LoVo (cell line): ENCODE results near the gene LGALSL.
"Not testable (repeated sequence)": the region's sequence is repeated elsewhere in the genome, so short reads cannot be mapped to it uniquely, and the experiment has no call there.

Experiments
- DNase-seq: peaks from one replicate; pipeline ENCODE4 v3.0.0-alpha.2; 2016; ENCODE audit warnings: low spot score

The LGALSL gene

GRCh38 chr2:64442801-64443429 is 11.0 kb upstream of the LGALSL start:
- no peak for DNase-seq

DNA sequence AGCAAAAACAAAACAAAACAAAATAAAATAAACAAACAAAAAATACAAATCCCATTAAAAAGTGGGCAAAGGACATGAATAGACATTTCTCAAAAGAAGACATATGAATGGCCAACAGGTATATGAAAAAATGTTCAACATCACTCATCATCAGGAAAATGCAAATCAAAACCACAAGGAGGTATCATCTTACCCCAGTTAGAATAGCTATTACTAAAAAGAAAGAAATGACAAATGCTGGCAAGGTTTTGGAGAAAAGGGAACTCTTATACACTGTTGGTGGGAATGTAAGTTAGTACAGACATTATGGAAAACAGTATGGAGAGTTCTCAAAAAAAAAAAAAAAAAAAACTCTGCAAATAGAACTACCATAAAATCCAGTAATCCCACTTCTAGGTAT is 8.0 kb upstream of the LGALSL start:
- not testable (repeated sequence) for DNase-seq

DNA sequence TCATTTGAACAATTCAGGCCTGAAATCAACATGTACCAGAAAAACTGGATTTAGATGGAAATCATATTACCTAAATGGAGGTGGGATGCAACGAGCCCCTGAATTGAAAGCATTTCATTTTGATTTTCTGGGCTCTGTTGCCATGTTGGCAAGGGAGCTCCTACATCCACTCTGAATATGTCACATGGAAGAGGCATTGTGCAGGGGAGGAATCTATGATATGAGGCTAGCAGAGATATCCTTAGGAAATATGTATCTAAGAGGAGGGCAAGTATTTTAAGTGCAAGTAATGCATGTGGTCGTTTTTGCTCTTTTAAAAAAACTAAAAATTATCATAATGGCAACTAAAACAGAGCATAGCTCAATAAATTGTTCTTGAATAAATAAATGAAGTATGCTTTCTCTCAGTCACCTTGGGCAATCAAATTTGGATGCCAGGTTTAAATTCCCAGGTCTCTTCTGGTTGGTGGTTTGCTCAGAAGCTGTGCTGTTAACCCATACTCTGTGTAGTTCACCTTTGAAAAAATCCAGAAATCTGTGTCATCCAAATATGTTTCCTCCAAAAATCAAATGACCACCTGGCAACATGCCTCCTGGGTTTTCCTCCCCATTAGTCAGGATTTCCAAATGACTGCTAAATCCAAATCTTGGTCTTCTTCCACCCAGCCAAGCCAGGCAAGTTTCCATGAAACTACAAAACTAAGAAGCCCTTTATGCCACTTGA is 6.5 kb upstream of the LGALSL start:
- DNase-seq = no peak

DNA sequence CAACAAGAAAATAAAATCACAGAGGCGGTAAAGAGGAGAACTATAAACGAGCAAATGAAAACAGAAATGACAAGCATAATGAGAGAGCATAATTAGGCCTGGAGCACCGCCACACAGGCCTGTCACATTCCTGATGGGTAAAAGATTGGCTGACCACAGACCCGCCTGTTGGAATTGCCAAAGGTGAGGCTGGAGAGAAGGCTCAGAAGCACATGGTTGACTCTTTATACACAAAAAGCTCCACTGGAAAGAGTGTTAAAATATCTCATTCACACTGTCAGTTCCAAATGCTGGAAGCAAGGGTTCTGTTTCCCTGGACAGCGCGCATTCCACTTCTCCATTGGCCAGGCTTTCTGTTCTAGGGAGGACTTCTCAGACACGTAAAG is 5.9 kb upstream of the LGALSL start:
- DNase-seq = no peak

- DNase-seq = no peak
Observed at GRCh38 chr2:64451051-64451450, 2.9 kb upstream of the LGALSL start.

DNA sequence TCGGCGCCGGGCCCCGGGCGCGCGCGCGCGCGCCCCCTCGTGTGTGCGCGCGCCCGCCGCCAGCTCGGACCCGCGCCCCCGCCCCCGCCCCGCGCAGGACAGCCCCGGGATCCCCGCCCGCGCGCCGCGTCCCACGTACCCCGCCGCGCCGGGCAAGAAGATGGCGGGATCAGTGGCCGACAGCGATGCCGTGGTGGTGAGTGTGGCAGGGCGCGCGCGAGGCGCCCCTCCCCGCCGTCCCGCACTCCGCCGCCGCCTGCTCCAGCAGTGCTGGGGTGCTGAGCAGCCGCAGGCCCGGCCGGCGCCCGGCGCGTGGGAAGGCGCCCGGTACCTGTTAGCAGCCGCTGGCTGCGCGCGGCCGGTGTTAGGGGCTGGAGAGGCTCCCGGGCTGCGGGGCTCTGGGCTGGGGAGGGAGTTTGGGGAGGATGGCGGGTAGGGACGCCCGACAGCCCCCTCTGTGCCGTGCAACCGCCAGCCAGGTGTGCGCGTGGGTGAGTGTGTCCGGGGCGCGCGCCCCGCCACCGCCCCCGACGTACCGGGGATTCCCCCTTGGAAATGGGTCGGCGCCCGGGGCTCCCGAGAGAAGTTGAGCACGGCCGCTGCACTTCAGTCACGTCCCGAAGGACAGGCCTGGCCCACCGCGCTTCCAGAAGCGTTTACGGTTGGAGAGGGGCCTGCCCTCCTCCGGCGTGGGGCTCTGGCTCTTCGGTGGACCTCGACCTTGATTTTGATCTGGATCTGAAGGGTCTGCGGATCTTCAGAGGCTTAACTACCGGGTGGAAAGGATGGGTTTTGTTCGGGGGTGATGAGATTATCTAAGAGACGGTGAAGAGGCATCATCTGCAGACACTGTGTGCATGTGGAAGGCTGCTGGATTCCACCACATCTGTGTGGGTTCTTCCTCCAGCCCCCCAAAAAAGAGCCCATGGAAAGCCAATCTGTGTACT is 697 bp downstream of the LGALSL start:
- peak; percentile 63 for DNase-seq

DNA sequence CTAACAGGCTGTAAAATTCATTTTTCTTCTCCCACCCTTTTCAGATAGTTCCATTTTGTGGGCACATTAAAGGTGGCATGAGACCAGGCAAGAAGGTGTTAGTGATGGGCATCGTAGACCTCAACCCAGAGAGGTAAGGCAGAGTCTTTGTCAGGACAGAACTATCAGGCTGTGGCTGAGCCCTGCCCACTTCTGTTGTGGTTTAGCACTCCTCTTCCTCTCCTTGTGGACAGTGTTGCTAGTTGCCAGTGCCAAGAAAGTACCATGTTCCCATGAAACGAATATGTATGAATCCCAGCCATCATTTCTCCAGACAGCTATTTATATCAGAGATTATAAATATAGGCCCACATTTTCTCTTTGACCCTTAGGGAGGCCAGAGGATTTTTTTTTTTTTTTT is 1.6 kb downstream of the LGALSL start:
- DNase-seq = peak; percentile 17

- no peak for DNase-seq
Observed at GRCh38 chr2:64456293-64456692, 2.3 kb downstream of the LGALSL start.

DNA sequence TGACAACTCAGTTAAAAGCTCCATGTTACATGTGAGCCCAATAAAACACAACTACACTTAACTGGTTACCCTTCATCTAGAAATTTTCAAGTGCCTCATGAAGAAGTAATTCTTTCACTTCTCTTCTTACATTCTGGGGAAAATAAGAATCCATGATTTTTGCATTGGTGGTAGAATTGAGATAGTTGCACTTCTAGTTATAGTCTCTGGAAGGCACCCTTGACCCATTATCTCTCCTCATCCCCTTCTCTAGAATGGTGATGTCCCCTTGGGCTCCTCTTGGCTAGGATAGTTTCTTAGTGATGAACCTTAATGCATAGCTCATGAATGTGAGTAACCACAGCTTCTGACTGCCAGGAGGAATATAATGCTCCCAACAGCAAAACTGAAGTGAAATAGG is 3.6 kb downstream of the LGALSL start:
- DNase-seq = no peak

DNA sequence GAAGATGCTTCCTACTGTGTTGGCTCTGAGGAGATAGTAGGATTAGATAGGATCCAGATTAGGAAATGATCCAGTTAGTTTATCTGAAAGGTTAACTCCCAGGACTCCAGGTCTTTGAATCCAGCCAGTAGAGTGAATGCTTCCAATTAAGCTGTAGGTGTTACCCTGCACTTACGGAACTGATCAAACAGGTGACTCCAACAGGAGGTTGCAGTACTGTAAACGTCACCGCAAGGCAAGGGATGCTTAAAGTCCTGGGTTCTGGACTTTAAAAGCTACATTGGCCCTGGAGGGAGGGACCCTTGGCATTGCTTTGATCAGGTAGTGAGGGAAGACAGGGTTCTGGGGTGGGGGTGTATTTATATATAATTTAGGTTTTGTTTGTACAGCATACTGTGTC is 5.6 kb downstream of the LGALSL start:
- no peak for DNase-seq

- no peak for DNase-seq
Observed at GRCh38 chr2:64460330-64460729, 6.4 kb downstream of the LGALSL start.

DNA sequence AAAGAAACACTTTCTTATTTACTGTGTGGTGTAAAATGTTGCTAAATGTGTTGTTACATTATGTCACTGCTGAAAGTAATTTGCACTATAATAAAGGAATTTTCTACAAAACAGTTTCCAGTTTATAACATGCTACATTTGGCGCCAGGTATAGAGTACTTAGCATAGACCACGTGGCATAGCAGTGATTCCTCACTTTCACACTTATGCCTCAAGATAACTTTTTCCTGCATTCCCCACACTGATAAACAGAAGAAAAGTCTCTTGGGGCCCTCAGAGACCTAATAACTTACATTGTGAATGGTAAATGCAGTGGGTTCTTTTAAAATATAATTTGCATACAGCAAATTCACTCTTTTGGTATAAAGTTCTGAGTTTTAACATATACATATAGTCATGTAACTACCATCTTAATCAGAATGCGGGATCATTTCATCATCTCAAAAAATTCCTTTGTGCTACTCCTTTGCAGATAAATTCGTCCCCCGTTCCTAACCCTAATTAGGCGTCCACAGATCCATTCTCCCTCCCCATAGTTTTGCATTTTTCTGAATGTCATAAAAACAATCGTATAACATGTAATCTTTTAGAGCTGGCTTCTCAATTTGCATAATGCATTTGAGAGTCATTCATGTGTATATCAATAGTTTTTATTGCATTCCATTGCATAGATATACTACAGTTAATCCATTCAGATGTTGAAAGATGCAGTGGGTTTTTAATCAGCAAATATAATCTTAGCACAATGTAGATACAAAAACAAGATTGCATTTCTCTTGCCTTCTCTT is 7.5 kb downstream of the LGALSL start:
- no peak for DNase-seq

DNA sequence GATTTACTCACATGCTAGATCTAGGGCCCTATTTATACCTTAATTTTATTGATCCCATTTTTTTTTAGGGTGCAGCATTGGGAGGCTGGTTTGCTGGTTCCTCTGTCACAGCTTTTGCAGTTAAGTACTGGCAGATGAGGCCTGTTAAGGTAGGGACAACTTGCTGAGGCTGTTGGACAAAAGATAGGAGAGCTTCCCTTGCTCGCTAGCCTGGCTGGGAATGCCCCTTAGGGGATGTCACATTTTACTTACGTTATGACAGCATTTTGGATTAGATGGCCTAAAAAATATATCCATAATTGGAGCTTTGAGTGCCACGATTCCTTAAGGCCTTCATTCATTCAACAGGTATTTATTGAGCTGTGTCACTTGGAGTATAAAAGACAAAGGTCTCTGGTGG is 8.2 kb downstream of the LGALSL start:
- no peak for DNase-seq

GRCh38 chr2:64462940-64463700 is 9.2 kb downstream of the LGALSL start:
- no peak for DNase-seq

GRCh38 chr2:64463781-64464180 is 9.8 kb downstream of the LGALSL start:
- DNase-seq = no peak

DNA sequence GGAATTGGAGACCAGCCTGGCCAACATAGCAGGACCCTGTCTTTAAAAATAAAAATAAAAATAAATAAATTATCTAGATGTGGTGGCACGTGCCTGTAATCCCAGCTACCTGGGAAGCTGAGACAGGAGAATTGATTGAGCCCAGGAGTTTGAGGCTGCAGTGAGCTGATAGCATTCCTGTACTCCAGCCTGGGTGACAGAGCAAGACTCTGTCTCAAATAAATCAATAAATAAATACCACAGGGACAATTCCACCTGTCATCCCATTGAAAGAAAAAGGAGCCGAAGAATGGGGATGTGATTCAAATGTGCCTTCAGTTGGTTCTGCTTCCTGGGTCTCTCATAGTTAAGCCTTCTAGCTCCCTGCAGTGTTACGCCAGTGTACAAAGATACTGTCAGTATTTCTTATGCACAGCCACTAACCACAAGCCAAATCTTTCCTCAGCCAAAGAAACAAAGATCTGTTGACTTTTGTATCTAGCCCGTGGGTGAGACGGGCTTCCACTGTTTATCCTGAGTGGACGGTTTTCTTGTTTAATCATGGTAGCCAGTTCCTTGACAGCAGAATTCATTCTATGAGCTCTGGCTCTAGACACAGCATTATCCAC is 12.6 kb downstream of the LGALSL start:
- no peak for DNase-seq

GRCh38 chr2:64467096-64467843 is 13.3 kb downstream of the LGALSL start:
- DNase-seq = no peak

DNA sequence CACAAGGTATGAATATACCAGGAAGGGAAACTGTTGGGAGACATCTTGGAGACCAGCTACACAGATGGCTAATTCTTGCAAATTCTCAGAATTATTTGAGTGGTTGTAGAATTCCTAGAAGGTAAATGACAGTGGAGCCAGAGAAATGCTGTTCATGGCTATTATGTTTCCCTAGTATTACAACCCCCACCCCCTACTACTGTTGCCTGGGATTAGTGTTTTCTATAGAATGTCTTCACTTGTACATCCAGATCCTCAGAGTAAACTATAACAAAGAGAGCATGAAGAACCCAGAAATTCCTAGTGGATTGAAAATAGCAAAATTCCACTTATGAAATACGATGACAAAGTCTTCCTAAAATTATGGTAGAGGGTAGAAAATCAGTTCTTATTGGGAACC is 15.3 kb downstream of the LGALSL start:
- no peak for DNase-seq

- DNase-seq = no peak
Observed at GRCh38 chr2:64470071-64470470, 16.1 kb downstream of the LGALSL start.

- DNase-seq = no peak
Observed at GRCh38 chr2:64470766-64471295, 16.9 kb downstream of the LGALSL start.
